ENCODE results near the gene SFRP2.

SFRP2 gene

DNA sequence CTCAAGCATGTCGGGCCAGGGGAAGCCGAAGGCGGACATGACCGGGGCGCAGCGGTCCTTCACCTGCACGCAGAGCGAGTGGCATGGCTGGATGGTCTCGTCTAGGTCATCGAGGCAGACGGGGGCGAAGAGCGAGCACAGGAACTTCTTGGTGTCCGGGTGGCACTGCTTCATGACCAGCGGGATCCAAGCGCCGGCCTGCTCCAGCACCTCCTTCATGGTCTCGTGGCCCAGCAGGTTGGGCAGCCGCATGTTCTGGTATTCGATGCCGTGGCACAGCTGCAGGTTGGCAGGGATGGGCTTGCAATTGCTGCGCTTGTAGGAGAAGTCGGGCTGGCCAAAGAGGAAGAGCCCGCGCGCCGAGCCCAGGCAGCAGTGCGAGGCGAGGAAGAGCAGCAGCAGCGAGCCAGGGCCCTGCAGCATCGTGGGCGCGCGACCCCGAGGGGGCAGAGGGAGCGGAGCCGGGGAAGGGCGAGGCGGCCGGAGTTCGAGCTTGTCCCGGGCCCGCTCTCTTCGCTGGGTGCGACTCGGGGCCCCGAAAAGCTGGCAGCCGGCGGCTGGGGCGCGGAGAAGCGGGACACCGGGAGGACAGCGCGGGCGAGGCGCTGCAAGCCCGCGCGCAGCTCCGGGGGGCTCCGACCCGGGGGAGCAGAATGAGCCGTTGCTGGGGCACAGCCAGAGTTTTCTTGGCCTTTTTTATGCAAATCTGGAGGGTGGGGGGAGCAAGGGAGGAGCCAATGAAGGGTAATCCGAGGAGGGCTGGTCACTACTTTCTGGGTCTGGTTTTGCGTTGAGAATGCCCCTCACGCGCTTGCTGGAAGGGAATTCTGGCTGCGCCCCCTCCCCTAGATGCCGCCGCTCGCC lies at the start of gene SFRP2:
Gene SFRP2 (minus strand): TSS at position 671 of the 864 bp plus-strand sequence. CDS start 248 bp downstream, at position 423.
- WGBS (ENCODE audit: insufficient coverage, insufficient read length), result no CpG with 5 or more reads among the region's 72 CpGs
- no peak within 1 kb of the TSS for H3K27ac ChIP-seq (ENCODE audit: low read length)

DNA sequence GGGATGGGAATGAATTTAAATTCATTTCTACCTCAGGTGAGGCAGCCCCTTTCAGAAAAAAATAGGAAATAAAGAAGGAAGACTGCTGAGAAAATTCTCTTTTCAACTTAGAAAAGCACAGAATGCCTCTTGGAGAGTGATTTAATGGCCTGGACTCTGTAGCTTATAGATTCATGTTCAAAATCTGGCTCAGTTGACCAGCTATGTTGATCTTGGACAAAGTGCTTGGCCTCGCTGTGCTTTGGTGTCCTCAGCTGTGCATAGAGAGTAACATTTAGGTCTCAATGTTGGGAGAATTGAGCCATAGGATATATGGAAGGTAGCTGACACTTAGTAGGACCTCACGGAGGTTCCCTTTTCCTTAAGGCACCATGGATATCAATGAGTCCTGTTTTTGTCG lies 49.7 kb upstream of the SFRP2 start:
- Histone ChIP-seq H3K27me3 (ENCODE audit: control insufficient read depth, insufficient read depth, low read length) (no peaks in the 10 kb centered on the region), H3K4me1 (ENCODE audit: control insufficient read depth, insufficient read depth, low read length) (no peaks in the 10 kb centered on the region), H3K4me3 (ENCODE audit: low read length) (no peak overlapping the region), H3K9me3 (ENCODE audit: control insufficient read depth, insufficient read depth, low read length) (no peaks in the 10 kb centered on the region), H3K36me3 (ENCODE audit: control insufficient read depth, insufficient read depth, low read length) (no peaks in the 10 kb centered on the region), H3K27ac (ENCODE audit: low read length) (no peak overlapping the region)
- DNase-seq (ENCODE audit: low read depth, low spot score), result no peak
- WGBS (ENCODE audit: insufficient coverage, insufficient read length), result no CpG with 5 or more reads among the region's 3 CpGs

More for the DNA sequence above, at the start of gene SFRP2:
- Histone ChIP-seq H3K4me3 (ENCODE audit: low read length) (peak within 1 kb of the TSS; percentile 96), H3K9me3 (ENCODE audit: control insufficient read depth, insufficient read depth, low read length) (no peaks in the 10 kb centered on the region), H3K27me3 (ENCODE audit: control insufficient read depth, insufficient read depth, low read length) (peaks cover 6% of the 10 kb centered on the region; the same call in 1 of the 2 replicates), H3K4me1 (ENCODE audit: control insufficient read depth, insufficient read depth, low read length) (peaks cover 6% of the 10 kb centered on the region; the same call in 1 of the 2 replicates), H3K36me3 (ENCODE audit: control insufficient read depth, insufficient read depth, low read length) (peaks cover 7% of the 10 kb centered on the region; the same call in 1 of the 2 replicates)
- DNase-seq (ENCODE audit: low read depth, low spot score), result no peak

DNA sequence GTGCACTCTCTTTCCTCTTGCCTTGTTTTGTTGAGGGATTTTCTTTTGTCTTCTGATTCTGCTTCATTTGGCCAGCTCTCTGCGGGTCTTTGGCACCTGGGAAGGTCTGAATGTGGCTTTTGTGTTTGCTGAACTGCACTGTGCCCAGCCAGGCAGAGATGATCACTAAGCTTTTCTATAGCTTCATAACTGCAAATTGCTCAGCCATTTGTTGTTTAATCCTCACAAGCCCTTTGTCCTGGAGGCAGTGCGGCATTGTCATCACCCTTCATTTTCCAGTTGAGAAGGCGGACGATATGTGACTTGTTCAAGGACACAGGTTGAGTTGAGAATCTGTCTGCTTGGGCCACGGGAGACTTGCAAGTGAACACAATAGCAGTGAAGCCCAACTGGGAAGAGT lies 46.0 kb upstream of the SFRP2 start:
- Histone ChIP-seq H3K4me3 (ENCODE audit: low read length) (no peak overlapping the region), H3K36me3 (ENCODE audit: control insufficient read depth, insufficient read depth, low read length) (no peaks in the 10 kb centered on the region), H3K27me3 (ENCODE audit: control insufficient read depth, insufficient read depth, low read length) (no peaks in the 10 kb centered on the region), H3K9me3 (ENCODE audit: control insufficient read depth, insufficient read depth, low read length) (no peaks in the 10 kb centered on the region), H3K27ac (ENCODE audit: low read length) (no peak overlapping the region), H3K4me1 (ENCODE audit: control insufficient read depth, insufficient read depth, low read length) (no peaks in the 10 kb centered on the region)
- DNase-seq (ENCODE audit: low read depth, low spot score), result no peak
- WGBS (ENCODE audit: insufficient coverage, insufficient read length), result no CpG with 5 or more reads among the region's 5 CpGs

DNA sequence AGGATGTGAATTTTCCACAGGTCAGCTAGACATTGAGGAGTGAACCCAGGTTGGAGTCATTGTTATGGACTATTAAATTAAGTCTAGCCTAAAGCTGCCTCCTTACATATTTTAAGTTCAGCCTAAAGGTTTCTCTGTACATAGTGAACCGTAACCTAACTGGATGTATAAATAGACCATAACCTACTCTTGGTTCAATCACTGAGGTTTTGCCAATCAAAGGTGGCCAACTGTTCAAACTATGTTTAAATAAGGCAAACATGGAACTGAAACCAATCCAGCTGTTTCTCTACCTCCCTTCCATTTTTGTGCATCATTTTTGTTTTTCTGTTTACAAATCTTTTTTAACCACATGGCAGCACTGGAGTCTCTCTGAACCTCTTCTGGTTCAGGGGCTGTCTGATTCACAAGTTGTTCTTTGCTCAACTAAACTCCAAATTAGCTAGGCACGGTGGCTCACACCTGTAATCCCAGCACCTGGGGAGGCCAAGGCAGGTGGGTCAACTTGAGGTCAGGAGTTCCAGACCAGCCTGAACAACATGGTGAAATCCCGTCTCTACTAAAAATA lies 43.9 kb upstream of the SFRP2 start:
- whole genome bisulfite sequencing (ENCODE audit: insufficient coverage, insufficient read length), result no CpG with 5 or more reads among the region's 3 CpGs
- Histone ChIP-seq H3K27me3 (ENCODE audit: control insufficient read depth, insufficient read depth, low read length) (no peaks in the 10 kb centered on the region), H3K9me3 (ENCODE audit: control insufficient read depth, insufficient read depth, low read length) (no peaks in the 10 kb centered on the region), H3K4me3 (ENCODE audit: low read length) (no peak overlapping the region), H3K36me3 (ENCODE audit: control insufficient read depth, insufficient read depth, low read length) (no peaks in the 10 kb centered on the region), H3K27ac (ENCODE audit: low read length) (no peak overlapping the region), H3K4me1 (ENCODE audit: control insufficient read depth, insufficient read depth, low read length) (no peaks in the 10 kb centered on the region)
- no peak for DNase-seq (ENCODE audit: low read depth, low spot score)

DNA sequence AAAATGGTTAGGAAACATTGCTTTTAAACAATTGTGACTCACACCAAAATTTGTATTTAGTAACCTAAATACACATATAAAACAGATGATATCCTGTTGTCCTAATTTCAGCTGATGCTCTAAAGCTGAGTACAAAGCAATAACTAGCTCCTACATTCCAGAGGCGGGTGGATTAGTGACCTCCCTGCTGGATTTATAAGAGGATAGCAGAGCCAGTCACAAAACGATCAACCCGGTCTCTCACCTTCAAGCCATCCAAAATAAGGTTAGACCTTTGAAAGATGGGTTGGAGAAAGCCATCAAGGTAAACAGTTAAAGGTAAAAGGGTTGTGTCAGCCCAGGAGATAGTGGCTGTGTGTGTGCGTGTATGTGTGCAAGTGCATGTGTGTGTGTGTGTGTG lies 43.2 kb upstream of the SFRP2 start:
- H3K36me3 ChIP-seq (ENCODE audit: control insufficient read depth, insufficient read depth, low read length), result no peaks in the 10 kb centered on the region
- no peak for DNase-seq (ENCODE audit: low read depth, low spot score)
- no CpG with 5 or more reads among the region's 4 CpGs for WGBS (ENCODE audit: insufficient coverage, insufficient read length)
- H3K27me3 ChIP-seq (ENCODE audit: control insufficient read depth, insufficient read depth, low read length), result no peaks in the 10 kb centered on the region
- H3K4me3 ChIP-seq (ENCODE audit: low read length), result no peak overlapping the region
- no peak overlapping the region for H3K27ac ChIP-seq (ENCODE audit: low read length)
- H3K4me1 ChIP-seq (ENCODE audit: control insufficient read depth, insufficient read depth, low read length), result no peaks in the 10 kb centered on the region
- H3K9me3 ChIP-seq (ENCODE audit: control insufficient read depth, insufficient read depth, low read length), result no peaks in the 10 kb centered on the region

- H3K36me3 ChIP-seq (ENCODE audit: control insufficient read depth, insufficient read depth, low read length), result no peaks in the 10 kb centered on the region
- no peaks in the 10 kb centered on the region for H3K4me1 ChIP-seq (ENCODE audit: control insufficient read depth, insufficient read depth, low read length)
- H3K27ac ChIP-seq (ENCODE audit: low read length), result no peak overlapping the region
- H3K4me3 ChIP-seq (ENCODE audit: low read length), result no peak overlapping the region
- H3K27me3 ChIP-seq (ENCODE audit: control insufficient read depth, insufficient read depth, low read length), result no peaks in the 10 kb centered on the region
- no peak for DNase-seq (ENCODE audit: low read depth, low spot score)
- no peaks in the 10 kb centered on the region for H3K9me3 ChIP-seq (ENCODE audit: control insufficient read depth, insufficient read depth, low read length)
- WGBS (ENCODE audit: insufficient coverage, insufficient read length), result no CpG with 5 or more reads among the region's 1 CpG
Measured at GRCh38 chr4:153831245-153831644, 42.4 kb upstream of the SFRP2 start.

DNA sequence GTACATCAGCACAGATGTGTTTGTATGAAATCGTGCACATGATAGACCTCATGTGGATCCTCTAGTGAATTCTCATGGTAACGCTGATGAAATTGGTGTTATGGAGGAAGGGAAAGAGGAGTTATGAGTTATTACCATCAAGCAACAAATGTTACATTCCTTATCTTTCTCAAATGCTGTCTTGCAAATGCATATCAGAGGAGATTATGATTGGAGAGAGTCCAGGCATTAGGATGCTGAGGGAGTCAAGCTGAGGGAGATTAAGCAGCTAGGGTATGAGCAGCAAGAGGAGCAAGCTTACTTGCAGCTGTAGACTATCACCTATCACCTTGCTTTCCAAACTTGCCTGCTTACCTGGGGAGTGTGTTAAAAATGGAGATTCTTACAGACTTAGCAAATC lies 36.8 kb upstream of the SFRP2 start:
- Histone ChIP-seq H3K27ac (ENCODE audit: low read length) (no peak overlapping the region), H3K4me3 (ENCODE audit: low read length) (no peak overlapping the region), H3K9me3 (ENCODE audit: control insufficient read depth, insufficient read depth, low read length) (no peaks in the 10 kb centered on the region), H3K27me3 (ENCODE audit: control insufficient read depth, insufficient read depth, low read length) (no peaks in the 10 kb centered on the region), H3K4me1 (ENCODE audit: control insufficient read depth, insufficient read depth, low read length) (no peaks in the 10 kb centered on the region), H3K36me3 (ENCODE audit: control insufficient read depth, insufficient read depth, low read length) (no peaks in the 10 kb centered on the region)
- no CpG with 5 or more reads among the region's 2 CpGs for WGBS (ENCODE audit: insufficient coverage, insufficient read length)
- no peak for DNase-seq (ENCODE audit: low read depth, low spot score)

DNA sequence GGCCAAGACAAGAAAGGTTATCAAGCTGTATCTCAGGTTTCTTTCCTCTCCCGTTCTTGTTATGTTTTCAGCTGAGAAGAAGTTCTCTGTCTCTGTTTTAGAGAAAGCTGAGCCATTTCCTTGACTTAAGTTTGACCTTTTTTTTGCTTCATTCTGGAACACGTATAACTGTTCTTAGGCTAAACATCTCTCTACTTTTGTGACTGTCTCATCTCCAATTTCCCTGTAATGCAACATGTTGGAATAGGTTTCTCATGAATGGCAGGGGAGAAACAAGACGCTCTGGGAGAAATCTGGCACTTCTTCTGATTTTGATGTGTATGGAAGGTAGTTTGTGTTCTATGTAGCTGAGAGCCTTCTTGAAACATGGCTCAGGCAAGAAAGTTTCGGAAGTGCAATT lies 36.2 kb upstream of the SFRP2 start:
- no CpG with 5 or more reads among the region's 4 CpGs for WGBS (ENCODE audit: insufficient coverage, insufficient read length)

DNA sequence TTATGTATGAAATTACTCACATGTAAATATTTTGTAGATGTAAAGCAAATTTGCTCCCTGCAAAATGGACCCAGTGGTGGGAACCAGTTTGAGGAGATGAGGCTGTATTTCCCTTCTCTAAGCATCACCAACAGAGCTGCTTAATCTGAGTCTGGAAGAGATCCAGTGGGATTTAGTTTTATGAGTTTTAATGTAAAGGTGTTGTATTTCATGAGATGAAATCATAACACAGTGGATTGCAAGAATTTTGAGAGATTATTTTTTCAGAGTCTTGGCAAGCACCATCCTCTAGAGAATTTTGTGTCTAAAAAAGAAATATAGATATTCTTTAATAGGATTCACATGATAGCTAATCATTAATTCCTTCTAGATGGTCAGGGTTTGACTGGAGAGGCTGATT lies 35.6 kb upstream of the SFRP2 start:
- Histone ChIP-seq H3K4me3 (ENCODE audit: low read length) (no peak overlapping the region), H3K27me3 (ENCODE audit: control insufficient read depth, insufficient read depth, low read length) (no peaks in the 10 kb centered on the region), H3K9me3 (ENCODE audit: control insufficient read depth, insufficient read depth, low read length) (no peaks in the 10 kb centered on the region), H3K36me3 (ENCODE audit: control insufficient read depth, insufficient read depth, low read length) (no peaks in the 10 kb centered on the region), H3K4me1 (ENCODE audit: control insufficient read depth, insufficient read depth, low read length) (no peaks in the 10 kb centered on the region), H3K27ac (ENCODE audit: low read length) (no peak overlapping the region)
- DNase-seq (ENCODE audit: low read depth, low spot score), result no peak

More for the DNA sequence above, 36.2 kb upstream of the SFRP2 start:
- H3K4me3 ChIP-seq (ENCODE audit: low read length), result no peak overlapping the region
- DNase-seq (ENCODE audit: low read depth, low spot score), result no peak
- no peaks in the 10 kb centered on the region for H3K36me3 ChIP-seq (ENCODE audit: control insufficient read depth, insufficient read depth, low read length)
- no peak overlapping the region for H3K27ac ChIP-seq (ENCODE audit: low read length)
- no peaks in the 10 kb centered on the region for H3K4me1 ChIP-seq (ENCODE audit: control insufficient read depth, insufficient read depth, low read length)
- H3K27me3 ChIP-seq (ENCODE audit: control insufficient read depth, insufficient read depth, low read length), result no peaks in the 10 kb centered on the region
- H3K9me3 ChIP-seq (ENCODE audit: control insufficient read depth, insufficient read depth, low read length), result no peaks in the 10 kb centered on the region

DNA sequence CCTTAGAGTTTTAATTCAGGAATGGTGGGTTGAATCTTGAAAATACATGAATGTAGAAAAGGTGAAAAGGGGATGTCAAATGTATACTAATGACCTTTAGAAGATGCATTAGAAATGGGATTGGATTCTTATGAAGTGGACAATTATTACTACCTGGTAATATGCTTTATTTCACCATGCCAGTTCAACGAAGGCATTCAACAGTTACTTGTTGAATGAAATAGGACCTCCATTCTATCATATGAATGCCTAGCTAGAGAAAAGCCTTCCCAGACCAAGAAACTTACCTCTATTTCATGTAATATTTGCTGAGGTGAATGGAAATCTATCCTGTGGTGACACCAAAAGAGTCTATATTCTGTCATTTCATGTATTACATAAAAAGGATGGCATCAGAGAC lies 34.6 kb upstream of the SFRP2 start:
- no peak overlapping the region for H3K4me3 ChIP-seq (ENCODE audit: low read length)
- H3K36me3 ChIP-seq (ENCODE audit: control insufficient read depth, insufficient read depth, low read length), result no peaks in the 10 kb centered on the region
- no peak overlapping the region for H3K27ac ChIP-seq (ENCODE audit: low read length)
- H3K9me3 ChIP-seq (ENCODE audit: control insufficient read depth, insufficient read depth, low read length), result no peaks in the 10 kb centered on the region
- no peaks in the 10 kb centered on the region for H3K4me1 ChIP-seq (ENCODE audit: control insufficient read depth, insufficient read depth, low read length)
- DNase-seq (ENCODE audit: low read depth, low spot score), result no peak
- H3K27me3 ChIP-seq (ENCODE audit: control insufficient read depth, insufficient read depth, low read length), result no peaks in the 10 kb centered on the region
- WGBS (ENCODE audit: insufficient coverage, insufficient read length), result no CpG with 5 or more reads among the region's 1 CpG

DNA sequence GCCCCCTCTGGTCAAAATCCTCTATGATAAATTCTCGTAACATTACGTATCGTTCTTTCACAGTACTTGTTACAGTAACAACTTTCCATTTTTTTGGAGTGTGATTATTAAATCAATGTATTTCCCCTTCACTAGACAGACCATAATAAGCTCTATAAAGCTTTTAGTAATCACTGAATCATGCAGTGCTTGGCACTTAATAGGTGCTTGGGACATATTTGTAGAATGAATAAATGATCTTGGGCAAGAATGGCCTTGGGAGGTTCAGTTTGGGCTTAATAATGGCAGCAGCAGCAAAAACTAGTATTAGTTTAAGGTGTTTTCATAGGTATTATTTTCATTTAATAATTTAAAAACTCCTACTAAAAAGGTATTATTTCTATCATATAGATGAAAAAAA lies 33.4 kb upstream of the SFRP2 start:
- H3K4me1 ChIP-seq (ENCODE audit: control insufficient read depth, insufficient read depth, low read length), result no peaks in the 10 kb centered on the region
- DNase-seq (ENCODE audit: low read depth, low spot score), result no peak
- H3K36me3 ChIP-seq (ENCODE audit: control insufficient read depth, insufficient read depth, low read length), result no peaks in the 10 kb centered on the region
- no peaks in the 10 kb centered on the region for H3K27me3 ChIP-seq (ENCODE audit: control insufficient read depth, insufficient read depth, low read length)
- WGBS (ENCODE audit: insufficient coverage, insufficient read length), result no CpG with 5 or more reads among the region's 3 CpGs
- H3K27ac ChIP-seq (ENCODE audit: low read length), result no peak overlapping the region
- no peak overlapping the region for H3K4me3 ChIP-seq (ENCODE audit: low read length)
- H3K9me3 ChIP-seq (ENCODE audit: control insufficient read depth, insufficient read depth, low read length), result no peaks in the 10 kb centered on the region
